ENCODE measurements around the gene ZNF202.

ZNF202 gene

DNA sequence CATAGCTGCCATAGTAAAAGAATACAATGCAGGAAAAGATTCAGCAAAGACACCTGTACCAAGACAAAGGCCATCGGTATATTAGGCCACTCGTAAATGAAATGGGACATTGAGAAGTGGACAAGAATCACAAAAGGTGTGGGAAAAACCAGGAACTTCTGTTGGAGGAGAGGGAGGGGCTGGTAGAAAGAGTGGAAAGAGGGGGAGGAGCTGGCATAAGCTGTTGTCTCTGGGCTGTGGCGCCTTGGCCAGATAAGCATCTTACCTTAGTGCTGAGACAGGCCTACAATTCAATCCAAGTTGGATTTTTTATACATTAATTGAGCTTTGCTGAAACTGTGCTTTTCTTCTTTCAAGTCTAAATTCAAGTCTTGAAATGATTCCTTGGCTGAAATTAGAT, 37.1 kb downstream of the ZNF202 start:
- TF ChIP-seq, protein P1, sequence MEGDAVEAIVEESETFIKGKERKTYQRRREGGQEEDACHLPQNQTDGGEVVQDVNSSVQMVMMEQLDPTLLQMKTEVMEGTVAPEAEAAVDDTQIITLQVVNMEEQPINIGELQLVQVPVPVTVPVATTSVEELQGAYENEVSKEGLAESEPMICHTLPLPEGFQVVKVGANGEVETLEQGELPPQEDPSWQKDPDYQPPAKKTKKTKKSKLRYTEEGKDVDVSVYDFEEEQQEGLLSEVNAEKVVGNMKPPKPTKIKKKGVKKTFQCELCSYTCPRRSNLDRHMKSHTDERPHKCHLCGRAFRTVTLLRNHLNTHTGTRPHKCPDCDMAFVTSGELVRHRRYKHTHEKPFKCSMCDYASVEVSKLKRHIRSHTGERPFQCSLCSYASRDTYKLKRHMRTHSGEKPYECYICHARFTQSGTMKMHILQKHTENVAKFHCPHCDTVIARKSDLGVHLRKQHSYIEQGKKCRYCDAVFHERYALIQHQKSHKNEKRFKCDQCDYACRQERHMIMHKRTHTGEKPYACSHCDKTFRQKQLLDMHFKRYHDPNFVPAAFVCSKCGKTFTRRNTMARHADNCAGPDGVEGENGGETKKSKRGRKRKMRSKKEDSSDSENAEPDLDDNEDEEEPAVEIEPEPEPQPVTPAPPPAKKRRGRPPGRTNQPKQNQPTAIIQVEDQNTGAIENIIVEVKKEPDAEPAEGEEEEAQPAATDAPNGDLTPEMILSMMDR (IDR thresholded peaks at IDR 0.05; ENCODE audit: low read depth, low read length, missing control alignments) = no peak
- H3K4me3 ChIP-seq (replicated peaks; ENCODE audit: low read depth, low read length) = no peak overlapping the region
- no peak for DNase-seq (ENCODE audit: extremely low read depth, low read depth)

DNA sequence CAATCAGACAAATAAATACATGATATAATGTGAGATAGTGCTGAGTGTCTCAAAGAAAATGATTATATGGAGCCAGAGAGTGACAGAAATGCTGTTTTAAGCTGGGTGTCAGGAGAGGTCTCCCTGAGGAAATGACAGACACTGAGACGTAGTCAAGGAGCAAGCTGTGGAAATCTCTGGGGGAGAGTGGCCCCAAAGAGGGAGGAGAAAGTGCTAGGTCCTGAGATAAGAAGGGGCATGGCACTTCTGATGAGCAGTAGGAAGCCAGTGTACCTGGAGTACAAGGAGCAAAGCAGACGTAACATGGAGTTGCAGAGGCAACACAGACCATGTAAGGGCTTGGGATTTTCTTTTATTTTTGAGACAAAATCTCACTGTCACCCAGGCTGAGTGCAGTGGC, 38.8 kb downstream of the ZNF202 start:
- TF ChIP-seq, protein P1 (IDR thresholded peaks at IDR 0.05; ENCODE audit: low read depth, low read length, missing control alignments) = no peak
- H3K4me3 ChIP-seq (replicated peaks; ENCODE audit: low read depth, low read length) = no peak overlapping the region
- DNase-seq (ENCODE audit: extremely low read depth, low read depth) = no peak

DNA sequence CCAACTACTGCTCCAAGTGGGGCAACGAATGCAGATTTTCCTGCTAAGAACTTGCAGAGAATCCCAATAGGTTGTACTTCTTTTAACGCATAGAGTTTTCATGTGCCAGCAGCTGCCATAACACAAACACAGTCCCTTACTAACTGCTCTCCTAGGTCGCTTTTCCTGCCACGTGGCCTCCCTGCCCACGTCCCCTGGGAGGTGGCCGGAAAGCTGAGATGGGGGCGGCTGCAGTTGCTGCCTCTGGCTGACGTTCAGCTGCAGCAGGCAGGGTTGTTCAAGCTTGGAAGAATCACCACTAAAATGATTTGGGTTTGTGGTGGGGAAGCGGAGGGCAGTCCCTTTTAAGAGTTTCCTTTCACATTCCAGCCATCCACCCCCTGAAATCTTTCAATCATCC, 39.3 kb downstream of the ZNF202 start:
- TF ChIP-seq, protein P1 (IDR thresholded peaks at IDR 0.05; ENCODE audit: low read depth, low read length, missing control alignments) = no peak

DNA sequence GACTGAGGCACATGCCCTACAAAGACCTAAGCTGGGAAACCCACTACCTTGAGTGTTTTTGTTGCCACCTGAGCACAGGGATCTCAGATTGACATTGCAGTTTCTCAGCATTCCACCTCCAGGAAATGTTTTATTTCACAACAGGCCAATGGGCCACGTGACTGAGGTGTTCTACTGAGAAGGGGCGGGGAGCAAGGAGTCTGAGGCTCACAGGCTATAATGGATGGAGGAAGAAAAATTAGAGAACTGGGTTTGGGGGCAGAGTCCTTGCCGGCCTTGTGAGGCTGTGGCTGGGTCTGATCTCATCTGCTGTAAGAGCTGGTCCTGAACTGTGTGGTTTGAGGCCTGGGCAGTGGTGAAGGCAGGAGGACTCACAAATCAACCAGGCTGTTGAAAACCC, 40.7 kb downstream of the ZNF202 start:
- DNase-seq (ENCODE audit: extremely low read depth, low read depth) = no peak
- no peak overlapping the region for H3K4me3 ChIP-seq (replicated peaks; ENCODE audit: low read depth, low read length)
- TF ChIP-seq, protein P1 (IDR thresholded peaks at IDR 0.05; ENCODE audit: low read depth, low read length, missing control alignments) = no peak

More for the DNA sequence above, 39.3 kb downstream of the ZNF202 start:
- no peak overlapping the region for H3K4me3 ChIP-seq (replicated peaks; ENCODE audit: low read depth, low read length)
- no peak for DNase-seq (ENCODE audit: extremely low read depth, low read depth)

DNA sequence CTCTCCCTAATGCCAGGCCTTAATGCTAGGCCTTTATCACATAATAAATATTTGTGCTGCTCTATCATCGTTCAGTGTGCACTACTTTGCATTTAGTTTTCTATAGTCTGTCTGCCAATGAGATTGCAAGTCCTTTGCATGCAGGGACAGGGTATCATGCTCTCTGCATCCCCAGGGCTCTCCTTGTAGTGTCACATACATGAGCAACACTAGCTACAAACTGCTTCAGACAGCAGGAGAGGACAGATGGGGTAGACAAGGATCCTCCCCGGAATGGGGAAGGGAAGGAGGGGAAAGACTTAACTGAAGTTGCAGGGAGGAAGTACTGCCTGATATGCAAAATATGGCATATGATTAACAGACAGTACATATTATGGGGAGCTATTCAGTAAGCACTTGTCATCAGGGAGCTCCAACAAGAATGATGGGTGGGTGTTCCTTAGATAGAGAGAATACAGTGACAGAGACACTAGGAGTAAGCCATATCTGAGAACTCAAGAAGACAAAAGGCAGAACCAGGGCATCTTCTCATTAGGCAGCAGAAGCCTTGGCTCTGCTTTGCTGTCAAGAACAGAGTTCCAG, 42.8 kb downstream of the ZNF202 start:
- no peak overlapping the region for H3K4me3 ChIP-seq (replicated peaks; ENCODE audit: low read depth, low read length)
- TF ChIP-seq, protein P1 (IDR thresholded peaks at IDR 0.05; ENCODE audit: low read depth, low read length, missing control alignments) = no peak
- no peak for DNase-seq (ENCODE audit: extremely low read depth, low read depth)

DNA sequence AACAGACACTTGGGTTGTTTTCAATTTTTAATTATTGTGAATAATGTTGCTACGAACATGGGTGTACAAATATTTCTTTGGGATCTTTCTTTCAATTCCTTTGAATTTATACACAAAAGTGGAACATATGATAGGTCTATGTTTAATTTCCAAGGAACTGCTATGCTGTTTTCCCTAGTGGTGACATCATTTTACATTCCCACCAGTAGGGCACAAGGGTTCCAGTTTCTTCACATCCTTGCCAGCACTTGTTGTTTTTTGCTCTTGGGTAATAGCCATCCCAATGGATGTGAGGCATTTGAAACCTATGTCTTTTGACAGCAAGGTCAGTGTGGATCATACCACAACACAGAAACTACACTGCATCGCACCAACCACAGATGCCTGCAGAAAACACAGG, 45.3 kb downstream of the ZNF202 start:
- no peak for DNase-seq (ENCODE audit: extremely low read depth, low read depth)
- TF ChIP-seq, protein P1 (IDR thresholded peaks at IDR 0.05; ENCODE audit: low read depth, low read length, missing control alignments) = no peak
- no peak overlapping the region for H3K4me3 ChIP-seq (replicated peaks; ENCODE audit: low read depth, low read length)

DNA sequence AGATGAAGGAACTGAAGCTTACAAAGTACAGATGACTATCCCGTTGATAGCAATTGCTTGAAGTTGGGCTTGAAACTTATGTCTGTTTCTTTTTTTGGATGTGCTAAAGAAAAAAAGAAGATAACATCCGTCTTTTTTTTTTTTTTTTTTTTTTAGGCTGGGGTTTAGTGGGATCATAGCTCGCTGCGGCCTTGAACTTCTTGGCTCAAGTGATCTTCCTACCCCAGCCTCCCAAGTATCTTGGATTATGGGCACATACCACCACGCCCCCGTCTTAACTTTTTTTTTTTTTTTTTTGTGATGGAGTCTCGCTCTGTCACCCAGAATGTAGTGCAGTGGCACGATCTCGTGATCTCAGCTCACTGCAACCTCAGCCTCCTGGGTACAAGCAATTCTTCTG, 46.2 kb downstream of the ZNF202 start:
- no peak for DNase-seq (ENCODE audit: extremely low read depth, low read depth)
- TF ChIP-seq, protein P1 (IDR thresholded peaks at IDR 0.05; ENCODE audit: low read depth, low read length, missing control alignments) = no peak
- no peak overlapping the region for H3K4me3 ChIP-seq (replicated peaks; ENCODE audit: low read depth, low read length)

Data from HFF-Myc (cell line).